Rectal smooth muscle tissue (tissue), 1 donor: ENCODE data around the gene CCSER1.
"Not testable (repeated sequence)": the region's sequence is repeated elsewhere in the genome, so short reads cannot be mapped to it uniquely, and the experiment has no call there.

Source experiments
- H3K27ac ChIP-seq: one replicate; pipeline ENCODE4 v1.7.0; 2013; ENCODE audit warnings: low read depth, low read length, inconsistent platforms
- H3K27me3 ChIP-seq: one replicate; pipeline ENCODE4 v1.7.0; 2013; ENCODE audit warnings: low read length; ENCODE audit not compliant: control insufficient read depth, insufficient read depth
- H3K36me3 ChIP-seq: one replicate; pipeline ENCODE4 v1.7.0; 2013; ENCODE audit warnings: low read length; ENCODE audit not compliant: control insufficient read depth, insufficient read depth
- H3K4me1 ChIP-seq: one replicate; pipeline ENCODE4 v1.7.0; 2013; ENCODE audit warnings: low read length; ENCODE audit not compliant: control insufficient read depth, insufficient read depth
- H3K4me3 ChIP-seq: one replicate; pipeline ENCODE4 v1.7.0; 2013; ENCODE audit warnings: low read length
- H3K9ac ChIP-seq: one replicate; pipeline ENCODE4 v1.7.0; 2013; ENCODE audit warnings: low read length

CCSER1 gene

DNA sequence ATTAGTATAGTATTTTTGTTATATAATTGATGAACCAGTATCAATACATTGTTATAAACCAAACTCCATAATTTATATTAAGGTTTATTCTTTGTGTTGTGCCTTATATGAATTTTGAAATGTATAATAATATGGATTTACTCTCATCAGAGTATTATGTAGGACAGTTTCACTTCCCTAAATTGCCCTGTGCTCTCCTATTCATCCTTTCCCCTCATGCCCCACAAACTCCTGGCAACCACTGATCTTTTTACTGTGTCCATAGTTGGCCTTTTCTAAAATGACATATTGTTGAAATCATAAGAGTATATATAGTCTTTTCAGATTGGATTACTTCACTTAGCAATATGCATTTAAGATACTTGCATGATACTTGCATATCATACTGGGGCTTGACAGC lies 1218.4 kb downstream of the CCSER1 start:
- Histone ChIP-seq H3K36me3 (no peaks in the 10 kb centered on the region), H3K27ac (no peak overlapping the region), H3K4me1 (no peaks in the 10 kb centered on the region), H3K27me3 (no peaks in the 10 kb centered on the region), H3K9ac (no peak overlapping the region), H3K4me3 (no peak overlapping the region)

DNA sequence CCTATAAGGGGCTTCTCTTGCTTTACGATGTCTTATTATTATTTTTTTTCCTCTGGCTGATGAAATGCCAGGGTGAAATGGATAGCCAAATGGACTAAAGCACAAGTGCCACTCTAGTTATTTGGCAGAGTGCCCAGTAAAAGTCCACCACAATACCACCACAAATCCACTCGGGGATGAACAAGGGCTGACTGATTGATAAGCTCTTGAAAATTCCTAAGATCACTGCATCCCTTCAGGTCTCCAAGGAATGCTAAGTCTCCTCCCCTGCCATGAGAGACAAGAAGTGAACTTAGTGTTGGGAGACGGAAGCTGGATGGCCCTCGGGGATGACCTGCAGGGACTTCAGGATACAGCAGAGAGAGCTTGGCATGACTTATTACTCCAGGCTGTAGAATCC lies 1229.3 kb downstream of the CCSER1 start:
- H3K36me3 ChIP-seq, H3K27me3 ChIP-seq, H3K9ac ChIP-seq, H3K27ac ChIP-seq, H3K4me3 ChIP-seq, H3K4me1 ChIP-seq: not testable (repeated sequence)

DNA sequence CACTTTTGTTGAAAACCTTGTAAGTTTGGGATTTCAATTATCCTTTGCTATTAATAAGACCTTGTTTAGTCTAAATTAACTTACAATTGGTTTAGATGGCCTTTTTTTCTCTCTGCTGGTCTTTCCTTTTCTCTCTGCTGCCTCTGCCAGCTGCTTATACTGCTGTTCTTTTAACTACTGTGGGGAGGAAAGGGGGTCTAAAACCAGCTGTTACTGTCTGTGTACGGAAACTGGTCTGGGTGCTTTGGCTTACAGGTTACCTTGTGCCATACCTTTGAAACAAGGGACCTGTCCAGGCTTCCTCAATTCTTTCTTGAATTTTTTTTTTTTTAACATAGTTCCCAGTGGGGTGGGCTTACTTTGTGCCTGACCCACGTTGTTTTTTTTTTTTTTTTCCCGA lies 1230.8 kb downstream of the CCSER1 start:
- H3K4me1 ChIP-seq, H3K9ac ChIP-seq, H3K27me3 ChIP-seq, H3K27ac ChIP-seq, H3K36me3 ChIP-seq, H3K4me3 ChIP-seq: not testable (repeated sequence)

DNA sequence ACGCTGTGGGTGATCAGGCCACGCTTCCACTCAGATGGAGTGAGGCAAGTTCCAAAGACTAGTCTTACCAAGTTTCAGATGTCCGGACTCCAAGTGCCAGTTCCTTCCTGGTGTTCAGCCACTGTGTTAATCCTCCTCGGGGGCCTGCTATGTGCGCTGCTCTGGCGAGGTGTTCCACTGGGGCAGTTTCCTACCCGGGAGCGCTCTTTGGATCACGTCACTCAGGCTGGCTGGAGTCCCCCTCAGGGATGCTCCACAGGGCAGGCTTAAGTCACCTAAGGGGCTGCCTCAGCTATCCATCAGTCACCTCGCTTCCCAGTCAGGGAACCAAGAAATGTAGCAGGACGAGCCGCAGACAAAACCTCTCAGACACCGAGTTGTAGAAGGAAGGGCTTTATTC lies 1231.4 kb downstream of the CCSER1 start:
- not testable (repeated sequence) for H3K27ac ChIP-seq, H3K4me1 ChIP-seq, H3K27me3 ChIP-seq, H3K36me3 ChIP-seq, H3K9ac ChIP-seq, H3K4me3 ChIP-seq

DNA sequence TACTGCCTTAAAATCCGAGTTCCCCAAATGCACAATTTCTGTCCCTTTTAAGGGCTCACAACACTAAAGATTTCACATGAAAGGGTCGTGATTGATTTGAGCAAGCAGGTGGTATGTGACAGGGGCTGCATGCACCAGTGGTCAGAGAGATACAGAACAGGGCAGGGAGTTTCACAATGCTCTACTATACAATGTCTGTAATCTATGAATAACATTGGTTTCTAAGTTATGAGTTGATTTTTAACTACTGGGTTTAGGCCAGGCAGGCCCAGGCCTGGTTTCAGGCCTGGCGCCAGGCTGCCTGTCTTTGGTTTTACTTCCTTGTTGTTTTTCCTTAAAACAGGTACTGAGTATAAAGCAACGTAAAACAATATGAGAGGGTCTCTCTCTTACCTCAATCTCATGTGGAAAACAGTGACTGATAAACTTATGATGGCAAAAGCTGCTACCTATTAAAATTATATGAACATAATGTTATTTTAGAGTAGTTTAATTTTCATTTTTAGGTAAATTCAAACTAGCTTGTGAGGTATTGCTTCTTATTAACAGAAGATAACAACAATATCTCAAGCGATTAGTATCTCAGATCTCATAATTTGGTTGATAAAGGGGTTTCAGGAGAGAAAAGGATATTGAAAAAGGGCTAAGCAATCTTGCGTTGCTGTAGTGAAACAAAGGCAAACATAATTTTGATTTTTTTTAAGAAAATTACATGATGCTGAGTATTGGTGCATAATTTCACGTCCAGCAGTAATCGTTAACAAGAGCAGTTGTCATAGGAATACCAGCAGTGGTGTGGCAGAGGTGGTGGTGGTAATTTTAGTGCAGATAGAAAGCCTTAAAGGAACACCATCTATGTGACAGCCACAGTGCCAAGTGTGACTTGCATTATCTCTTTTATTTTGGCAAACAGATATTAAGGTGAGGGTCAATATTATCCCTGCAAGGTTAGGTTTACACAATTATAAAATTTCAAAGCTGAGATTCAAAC lies 1232.1 kb downstream of the CCSER1 start:
- Histone ChIP-seq H3K4me3 (no peak overlapping the region), H3K27ac (no peak overlapping the region), H3K9ac (no peak overlapping the region)

DNA sequence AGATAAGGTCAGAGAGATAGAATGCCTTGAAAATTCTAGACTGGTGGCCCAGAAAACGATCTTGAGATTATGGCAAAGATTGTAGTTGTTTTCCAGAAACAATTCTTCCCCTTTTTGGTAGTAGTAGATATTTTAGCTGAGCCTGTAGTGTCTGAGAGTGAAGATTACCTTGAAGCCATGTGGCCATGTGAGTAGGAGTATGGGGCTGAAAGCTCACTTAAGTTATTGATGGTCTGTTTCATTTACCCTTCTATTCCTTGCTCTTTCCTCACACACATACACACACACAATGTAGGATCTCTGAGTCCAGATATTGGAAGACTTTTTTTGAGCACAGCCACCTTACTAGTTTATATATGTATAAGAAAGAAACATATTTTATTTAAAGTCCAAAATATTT lies 1234.9 kb downstream of the CCSER1 start:
- no peaks in the 10 kb centered on the region for H3K36me3 ChIP-seq
- no peak overlapping the region for H3K4me3 ChIP-seq
- H3K27ac ChIP-seq = no peak overlapping the region
- H3K27me3 ChIP-seq = no peaks in the 10 kb centered on the region
- no peak overlapping the region for H3K9ac ChIP-seq
- no peaks in the 10 kb centered on the region for H3K4me1 ChIP-seq

More for the DNA sequence above, 1232.1 kb downstream of the CCSER1 start:
- no peaks in the 10 kb centered on the region for H3K4me1 ChIP-seq
- H3K27me3 ChIP-seq = no peaks in the 10 kb centered on the region
- no peaks in the 10 kb centered on the region for H3K36me3 ChIP-seq

DNA sequence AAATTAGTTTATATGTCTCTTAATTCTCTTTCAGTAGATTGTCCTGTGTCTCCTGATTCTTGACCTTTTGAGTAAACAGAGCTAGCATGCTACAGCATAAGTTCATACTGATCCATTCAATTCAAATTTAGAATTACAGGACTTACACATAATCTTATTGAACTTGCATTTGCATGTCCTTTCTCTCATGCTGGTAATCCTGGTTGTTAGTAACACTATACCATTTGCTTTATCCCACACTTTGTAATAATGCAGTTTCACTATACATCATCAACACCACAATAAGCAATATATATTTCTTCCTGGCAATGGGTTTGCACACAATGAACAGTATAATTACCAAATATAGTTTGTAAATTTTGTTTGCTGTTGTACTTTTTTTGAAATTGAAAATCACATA lies 1239.4 kb downstream of the CCSER1 start:
- H3K27me3 ChIP-seq = no peaks in the 10 kb centered on the region
- H3K4me1 ChIP-seq = no peaks in the 10 kb centered on the region
- no peaks in the 10 kb centered on the region for H3K36me3 ChIP-seq
- H3K4me3 ChIP-seq = no peak overlapping the region
- no peak overlapping the region for H3K27ac ChIP-seq
- no peak overlapping the region for H3K9ac ChIP-seq

DNA sequence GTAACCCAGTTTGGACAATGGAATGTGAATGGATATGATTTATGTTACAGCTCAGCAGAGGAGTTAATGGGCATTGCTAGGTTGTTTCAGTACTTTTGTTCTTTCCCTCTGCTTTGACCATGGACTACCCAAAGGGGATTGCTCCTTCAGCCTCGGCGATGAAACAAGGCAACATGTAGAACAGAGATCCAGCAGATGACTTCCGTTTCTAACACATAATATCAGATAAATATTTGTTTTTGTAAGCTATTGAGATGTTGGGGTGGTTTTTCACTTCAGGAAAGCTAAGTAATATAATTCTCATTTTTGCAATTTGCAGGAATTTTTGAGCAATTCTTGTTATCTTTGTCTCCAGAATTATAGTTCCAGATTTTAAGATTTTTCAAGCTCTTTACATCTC lies 1241.9 kb downstream of the CCSER1 start:
- H3K4me1 ChIP-seq = no peaks in the 10 kb centered on the region
- no peak overlapping the region for H3K9ac ChIP-seq
- H3K4me3 ChIP-seq = no peak overlapping the region
- no peaks in the 10 kb centered on the region for H3K36me3 ChIP-seq
- no peaks in the 10 kb centered on the region for H3K27me3 ChIP-seq
- H3K27ac ChIP-seq = no peak overlapping the region

DNA sequence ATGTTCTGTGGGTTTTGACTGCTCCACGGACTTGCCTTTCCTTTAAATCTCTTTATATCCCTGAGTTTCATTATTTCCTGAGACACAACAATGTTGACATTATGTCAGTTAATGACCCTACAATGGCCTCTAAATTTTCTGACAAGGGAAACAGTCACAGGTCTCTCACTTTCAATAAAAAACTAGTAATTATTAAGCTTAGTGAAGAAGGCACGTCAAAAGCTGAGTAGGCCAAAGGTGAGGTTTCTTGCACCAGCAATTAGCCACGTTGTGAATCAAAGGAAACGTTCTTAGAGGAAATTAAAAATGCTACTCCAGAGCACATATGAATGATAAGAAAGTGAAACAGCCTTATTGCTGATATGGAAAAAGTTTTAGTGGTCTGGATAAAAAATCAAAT lies 1246.4 kb downstream of the CCSER1 start:
- no peaks in the 10 kb centered on the region for H3K36me3 ChIP-seq
- H3K4me3 ChIP-seq = no peak overlapping the region
- no peak overlapping the region for H3K27ac ChIP-seq
- no peaks in the 10 kb centered on the region for H3K27me3 ChIP-seq
- no peak overlapping the region for H3K9ac ChIP-seq
- H3K4me1 ChIP-seq = no peaks in the 10 kb centered on the region

DNA sequence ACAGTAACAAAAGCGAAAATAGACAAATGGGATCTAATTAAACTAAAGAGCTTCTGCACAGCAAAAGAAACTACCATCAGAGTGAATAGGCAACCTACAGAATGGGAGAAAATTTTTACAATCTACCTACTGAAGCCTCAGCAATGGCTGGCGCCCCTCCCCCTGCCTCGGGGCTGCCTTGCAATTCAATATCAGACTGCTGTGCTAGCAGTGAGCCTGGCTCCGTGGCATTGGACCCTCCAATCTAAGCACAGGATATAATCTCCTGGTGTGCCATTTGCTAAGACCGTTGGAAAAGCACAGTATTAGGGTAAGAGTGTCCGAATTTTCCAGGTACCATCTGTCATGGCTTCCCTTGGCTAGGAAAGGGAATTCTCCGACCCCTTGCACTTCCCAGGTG lies 1278.2 kb downstream of the CCSER1 start:
- not testable (repeated sequence) for H3K36me3 ChIP-seq, H3K4me1 ChIP-seq, H3K4me3 ChIP-seq, H3K9ac ChIP-seq, H3K27me3 ChIP-seq, H3K27ac ChIP-seq

DNA sequence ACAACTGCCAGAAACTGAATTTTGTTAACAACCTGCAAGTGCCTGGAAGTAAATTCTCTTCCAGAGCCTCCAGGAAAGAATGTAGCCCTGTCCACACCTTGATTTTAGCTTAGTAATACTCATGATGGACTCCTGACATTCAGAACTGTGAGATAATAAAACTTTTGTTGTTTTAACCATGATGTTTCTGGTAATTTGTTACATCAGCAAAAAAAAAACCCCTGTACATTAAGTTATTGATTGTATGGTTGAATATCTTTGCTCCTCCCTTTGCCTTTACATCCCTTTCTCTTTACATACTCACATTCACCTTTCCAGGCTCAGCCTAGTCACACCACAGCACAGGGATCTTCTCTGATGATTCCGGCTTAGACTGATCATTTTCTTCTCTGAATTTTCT lies 1294.8 kb downstream of the CCSER1 start:
- Histone ChIP-seq H3K27me3 (no peaks in the 10 kb centered on the region), H3K27ac (no peak overlapping the region), H3K36me3 (no peaks in the 10 kb centered on the region), H3K4me3 (no peak overlapping the region), H3K9ac (no peak overlapping the region), H3K4me1 (no peaks in the 10 kb centered on the region)

DNA sequence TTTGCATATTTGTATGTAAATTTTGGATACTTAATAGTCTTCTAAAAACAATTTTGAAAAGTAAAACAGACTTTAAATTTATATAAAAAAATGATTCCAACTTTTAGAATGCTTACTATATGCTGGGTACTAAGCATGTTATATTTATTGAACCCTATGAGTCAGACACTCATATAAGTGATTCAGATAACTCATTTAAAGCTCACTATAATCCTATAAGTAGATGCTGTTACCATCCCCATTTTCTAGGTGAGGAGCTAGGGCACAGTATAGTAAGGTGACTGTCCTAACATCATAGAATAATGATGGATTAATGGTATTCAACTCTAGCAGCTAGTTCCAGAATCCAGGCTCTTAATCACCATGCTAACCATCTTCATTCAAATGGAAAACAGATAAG lies 1299.5 kb downstream of the CCSER1 start:
- no peak overlapping the region for H3K4me3 ChIP-seq
- H3K4me1 ChIP-seq = no peaks in the 10 kb centered on the region
- no peak overlapping the region for H3K9ac ChIP-seq
- H3K27ac ChIP-seq = no peak overlapping the region
- H3K27me3 ChIP-seq = no peaks in the 10 kb centered on the region
- H3K36me3 ChIP-seq = no peaks in the 10 kb centered on the region

DNA sequence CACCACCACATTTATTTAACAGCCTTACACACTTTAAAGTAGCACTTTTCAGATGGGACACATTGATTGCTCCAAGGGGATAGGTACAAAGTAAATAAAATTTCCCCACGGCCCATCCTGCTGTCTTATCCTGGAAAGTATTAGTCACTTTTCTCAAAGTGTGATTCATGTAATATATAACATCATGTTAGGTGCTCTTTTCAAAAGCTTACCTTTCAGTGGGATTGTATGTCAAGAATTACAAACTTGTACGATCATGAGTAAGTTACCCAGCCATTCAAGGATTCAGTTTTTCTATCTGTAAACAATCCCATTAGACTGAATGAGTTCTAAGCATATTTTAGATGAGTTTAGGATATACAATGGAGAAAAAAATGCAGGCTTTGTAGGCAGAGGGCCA lies 1300.0 kb downstream of the CCSER1 start:
- Histone ChIP-seq H3K9ac (no peak overlapping the region), H3K4me3 (no peak overlapping the region), H3K27me3 (no peaks in the 10 kb centered on the region), H3K36me3 (no peaks in the 10 kb centered on the region), H3K4me1 (no peaks in the 10 kb centered on the region), H3K27ac (no peak overlapping the region)
